Measurements from ENCODE around the gene UBE2G2.
A peak's percentile ranks its signal among the peaks of the same experiment; 100 is the strongest.

Gene UBE2G2

GRCh38 chr21:44800971-44801467, 601 bp downstream of the UBE2G2 start:
- TF ChIP-seq ZFX (IDR thresholded peaks at IDR 0.05; ENCODE audit: borderline replicate concordance) (no peak), CTCF (IDR thresholded peaks at IDR 0.05) (peak; percentile 65)
- H3K27ac ChIP-seq, result peak overlapping the region; percentile 75

GRCh38 chr21:44800103-44800502, 1.5 kb downstream of the UBE2G2 start:
- H3K27ac ChIP-seq, result no peak overlapping the region
- peak; percentile 36; the same call in 1 of the 2 replicates for TF ChIP-seq CTCF (IDR thresholded peaks at IDR 0.05)
- TF ChIP-seq ZFX (IDR thresholded peaks at IDR 0.05; ENCODE audit: borderline replicate concordance), result no peak

- H3K27ac ChIP-seq, result no peak overlapping the region
- TF ChIP-seq CTCF (IDR thresholded peaks at IDR 0.05), result no peak
- no peak for TF ChIP-seq ZFX (IDR thresholded peaks at IDR 0.05; ENCODE audit: borderline replicate concordance)
Observed at GRCh38 chr21:44799646-44800045, 2.0 kb downstream of the UBE2G2 start.

GRCh38 chr21:44797775-44798174, 3.8 kb downstream of the UBE2G2 start:
- TF ChIP-seq CTCF (IDR thresholded peaks at IDR 0.05), result no peak
- TF ChIP-seq ZFX (IDR thresholded peaks at IDR 0.05; ENCODE audit: borderline replicate concordance), result no peak
- no peak overlapping the region for H3K27ac ChIP-seq

- TF ChIP-seq ZFX (IDR thresholded peaks at IDR 0.05; ENCODE audit: borderline replicate concordance), result no peak
- no peak for TF ChIP-seq CTCF (IDR thresholded peaks at IDR 0.05)
- H3K27ac ChIP-seq, result no peak overlapping the region
Observed at GRCh38 chr21:44795342-44795741, 6.3 kb downstream of the UBE2G2 start.

GRCh38 chr21:44793592-44794374, 7.8 kb downstream of the UBE2G2 start:
- peak; percentile 63 for TF ChIP-seq CTCF (IDR thresholded peaks at IDR 0.05)
- TF ChIP-seq ZFX (IDR thresholded peaks at IDR 0.05; ENCODE audit: borderline replicate concordance), result no peak
- H3K27ac ChIP-seq, result no peak overlapping the region

All from 22Rv1 (cell line).